Fibroblast of peridontal ligament (primary cell): Measurements from ENCODE around the gene SEC14L2.
"Not testable (repeated sequence)": the region's sequence is repeated elsewhere in the genome, so short reads cannot be mapped to it uniquely, and the experiment has no call there.

Experiments
- DNase-seq: peaks from one replicate; pipeline ENCODE4 v3.0.0-alpha.2; 2010; ENCODE audit errors: extremely low read depth

The SEC14L2 gene

GRCh38 chr22:30426388-30427353 lies 29.9 kb downstream of the SEC14L2 start:
- DNase-seq, result peak; percentile 57

- DNase-seq, result no peak
These were observed 31.1 kb downstream of the SEC14L2 start for GRCh38 chr22:30427871-30428270.

- no peak for DNase-seq
These were observed 33.1 kb downstream of the SEC14L2 start for GRCh38 chr22:30429887-30430286.

- no peak for DNase-seq
These were observed 34.1 kb downstream of the SEC14L2 start for GRCh38 chr22:30430933-30431332.

GRCh38 chr22:30432096-30432495 lies 35.3 kb downstream of the SEC14L2 start:
- DNase-seq, result no peak

GRCh38 chr22:30432520-30432919 lies 35.7 kb downstream of the SEC14L2 start:
- no peak for DNase-seq

- DNase-seq, result no peak
These were observed 36.4 kb downstream of the SEC14L2 start for GRCh38 chr22:30433227-30433626.

GRCh38 chr22:30433773-30434172 lies 37.0 kb downstream of the SEC14L2 start:
- DNase-seq, result no peak

- DNase-seq, result no peak
These were observed 38.0 kb downstream of the SEC14L2 start for GRCh38 chr22:30434843-30435242.

GRCh38 chr22:30435674-30436126 lies 38.9 kb downstream of the SEC14L2 start:
- DNase-seq, result no peak

GRCh38 chr22:30436196-30436595 lies 39.4 kb downstream of the SEC14L2 start:
- DNase-seq, result no peak

- DNase-seq, result no peak
These were observed 41.7 kb downstream of the SEC14L2 start for GRCh38 chr22:30438559-30438958.

GRCh38 chr22:30439226-30439625 lies 42.4 kb downstream of the SEC14L2 start:
- DNase-seq, result no peak

- no peak for DNase-seq
These were observed 43.0 kb downstream of the SEC14L2 start for GRCh38 chr22:30439836-30440235.

- DNase-seq, result no peak
These were observed 44.3 kb downstream of the SEC14L2 start for GRCh38 chr22:30441088-30441487.

GRCh38 chr22:30444632-30445437 lies 48.0 kb downstream of the SEC14L2 start:
- peak; percentile 46 for DNase-seq

- DNase-seq, result no peak
These were observed 48.8 kb downstream of the SEC14L2 start for GRCh38 chr22:30445438-30446145.

GRCh38 chr22:30447656-30448055 lies 50.8 kb downstream of the SEC14L2 start:
- no peak for DNase-seq

GRCh38 chr22:30451488-30451887 lies 54.7 kb downstream of the SEC14L2 start:
- DNase-seq, result not testable (repeated sequence)

GRCh38 chr22:30452861-30453260 lies 56.0 kb downstream of the SEC14L2 start:
- no peak for DNase-seq

- DNase-seq, result no peak
These were observed 57.1 kb downstream of the SEC14L2 start for GRCh38 chr22:30453731-30454510.
